ENCODE results near the gene SEC63.
"Not testable (repeated sequence)": the region's sequence is repeated elsewhere in the genome, so short reads cannot be mapped to it uniquely, and the experiment has no call there.

SEC63 gene

DNA sequence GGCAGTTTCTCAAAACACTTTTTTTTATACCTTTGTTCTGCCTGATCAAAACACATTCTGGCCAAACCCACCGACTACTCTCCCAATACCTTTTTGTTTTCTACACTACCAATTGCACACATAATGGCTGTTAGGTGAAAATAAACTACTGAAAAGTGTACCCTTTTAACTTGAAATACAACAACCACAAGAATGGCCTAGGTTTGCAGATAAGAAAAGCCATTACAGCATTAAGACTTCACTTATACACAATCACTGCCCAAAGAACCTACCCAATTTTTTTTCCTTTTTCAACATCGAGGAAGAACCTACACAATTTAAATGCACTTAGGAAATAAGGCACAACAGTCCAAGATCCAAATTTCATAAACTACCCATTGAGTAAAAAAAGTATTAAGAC is 1.8 kb downstream of the SEC63 start:
- no peak for DNase-seq (ENCODE audit: extremely low spot score)
- ChIA-PET POLR2A (interaction anchor here (1.6 to 2.7 kb wide), 3 partner anchors 8 to 16 kb away, joined by 5 to 15 read pairs (median 9); no protein-coding TSS in a partner anchor), CTCF (no interaction called here)
- TF ChIP-seq LEF1 (IDR thresholded peaks at IDR 0.05; ENCODE audit: borderline replicate concordance) (no peak), FOXA1 (IDR thresholded peaks at IDR 0.05) (no peak), FOXM1 (IDR thresholded peaks at IDR 0.05; ENCODE audit: borderline replicate concordance) (no peak), CTBP1 (IDR thresholded peaks at IDR 0.05; ENCODE audit: borderline replicate concordance) (no peak), ZNF384 (IDR thresholded peaks at IDR 0.05) (no peak), ARNT (IDR thresholded peaks at IDR 0.05) (no peak), SUZ12 (IDR thresholded peaks at IDR 0.05) (no peak), NFRKB (IDR thresholded peaks at IDR 0.05) (no peak), TARDBP (IDR thresholded peaks at IDR 0.05) (no peak), SP1 (IDR thresholded peaks at IDR 0.05) (no peak), HDGF (IDR thresholded peaks at IDR 0.05; ENCODE audit: borderline replicate concordance) (no peak)
- TF ChIP-seq, protein P1, sequence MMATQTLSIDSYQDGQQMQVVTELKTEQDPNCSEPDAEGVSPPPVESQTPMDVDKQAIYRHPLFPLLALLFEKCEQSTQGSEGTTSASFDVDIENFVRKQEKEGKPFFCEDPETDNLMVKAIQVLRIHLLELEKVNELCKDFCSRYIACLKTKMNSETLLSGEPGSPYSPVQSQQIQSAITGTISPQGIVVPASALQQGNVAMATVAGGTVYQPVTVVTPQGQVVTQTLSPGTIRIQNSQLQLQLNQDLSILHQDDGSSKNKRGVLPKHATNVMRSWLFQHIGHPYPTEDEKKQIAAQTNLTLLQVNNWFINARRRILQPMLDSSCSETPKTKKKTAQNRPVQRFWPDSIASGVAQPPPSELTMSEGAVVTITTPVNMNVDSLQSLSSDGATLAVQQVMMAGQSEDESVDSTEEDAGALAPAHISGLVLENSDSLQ (IDR thresholded peaks at IDR 0.05): no peak

DNA sequence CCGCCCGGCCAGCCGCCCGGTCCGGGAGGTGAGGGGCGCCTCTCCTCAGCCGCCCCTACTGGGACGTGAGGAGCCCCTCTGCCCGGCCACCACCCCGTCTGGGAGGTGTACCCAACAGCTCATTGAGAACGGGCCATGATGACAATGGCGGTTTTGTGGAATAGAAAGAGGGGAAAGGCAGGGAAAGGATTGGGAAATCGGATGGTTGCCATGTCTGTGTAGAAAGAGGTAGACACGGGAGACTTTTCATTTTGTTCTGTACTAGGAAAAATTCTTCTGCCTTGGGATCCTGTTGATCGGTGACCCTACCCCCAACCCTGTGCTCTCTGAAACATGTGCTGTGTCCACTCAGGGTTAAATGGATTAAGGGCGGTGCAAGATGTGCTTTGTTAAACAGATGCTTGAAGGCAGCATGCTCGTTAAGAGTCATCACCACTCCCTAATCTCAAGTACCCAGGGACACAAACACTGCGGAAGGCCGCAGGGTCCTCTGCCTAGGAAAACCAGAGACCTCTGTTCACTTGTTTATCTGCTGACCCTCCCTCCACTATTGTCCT is 4.1 kb downstream of the SEC63 start:
- CTCF ChIA-PET: interaction anchor here (0.9 kb wide), 1 partner anchor 20 kb away, joined by 3 read pairs; no protein-coding TSS in a partner anchor
- POLR2A ChIA-PET: interaction anchor here (2.0 kb wide), 1 partner anchor 10 kb away, joined by 5 read pairs; no protein-coding TSS in a partner anchor
- not testable (repeated sequence) for DNase-seq (ENCODE audit: extremely low spot score)

- ChIA-PET POLR2A (interaction anchor here (0.9 kb wide), 1 partner anchor 9 kb away, joined by 5 read pairs; no protein-coding TSS in a partner anchor), CTCF (interaction anchor here (0.6 kb wide), 1 partner anchor 37 kb away, joined by 3 read pairs; no protein-coding TSS in a partner anchor)
- DNase-seq (ENCODE audit: extremely low spot score): no peak
- TF ChIP-seq SUZ12 (IDR thresholded peaks at IDR 0.05): no peak
- no peak for TF ChIP-seq ZNF384 (IDR thresholded peaks at IDR 0.05)
- TF ChIP-seq, protein P1 (IDR thresholded peaks at IDR 0.05): no peak
- TF ChIP-seq BHLHE40 (IDR thresholded peaks at IDR 0.05; ENCODE audit: borderline replicate concordance): no peak
- TF ChIP-seq FOXA1 (IDR thresholded peaks at IDR 0.05): no peak
- no peak for TF ChIP-seq SP1 (IDR thresholded peaks at IDR 0.05)
- TF ChIP-seq NFRKB (IDR thresholded peaks at IDR 0.05): no peak
- TF ChIP-seq FOXM1 (IDR thresholded peaks at IDR 0.05; ENCODE audit: borderline replicate concordance): no peak
- TF ChIP-seq TARDBP (IDR thresholded peaks at IDR 0.05): no peak
- TF ChIP-seq LEF1 (IDR thresholded peaks at IDR 0.05; ENCODE audit: borderline replicate concordance): no peak
Observed at GRCh38 chr6:107943626-107944439, 14.2 kb downstream of the SEC63 start.

DNA sequence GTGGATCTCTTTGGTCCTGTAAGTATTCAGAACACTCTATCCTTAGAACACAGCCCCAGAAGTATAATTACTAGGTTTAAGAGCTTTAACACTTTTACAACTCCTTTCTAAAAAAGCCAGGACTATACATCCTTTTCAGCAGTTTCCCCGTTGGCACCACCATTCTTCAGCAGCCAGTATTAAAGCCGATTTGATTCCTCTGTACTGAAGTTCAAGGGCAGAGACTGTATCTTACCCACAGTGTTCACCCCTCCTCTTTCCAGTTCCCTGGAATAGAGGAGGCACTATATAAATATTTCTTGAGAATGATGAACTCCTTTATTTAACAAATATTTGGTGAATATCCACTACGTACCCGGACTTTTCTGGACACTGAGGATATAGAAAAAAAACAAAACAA is 15.9 kb downstream of the SEC63 start:
- DNase-seq (ENCODE audit: extremely low spot score): no peak
- TF ChIP-seq NFRKB (IDR thresholded peaks at IDR 0.05) (no peak), ELF4 (IDR thresholded peaks at IDR 0.05) (no peak), SUZ12 (IDR thresholded peaks at IDR 0.05) (no peak), FOXM1 (IDR thresholded peaks at IDR 0.05; ENCODE audit: borderline replicate concordance) (no peak), ZNF384 (IDR thresholded peaks at IDR 0.05) (no peak), HDGF (IDR thresholded peaks at IDR 0.05; ENCODE audit: borderline replicate concordance) (no peak), ARNT (IDR thresholded peaks at IDR 0.05) (no peak)
- ChIA-PET CTCF (no interaction called here), POLR2A (interaction anchor here (3.1 kb wide), 1 partner anchor 15 kb away, joined by 15 read pairs; the partner anchor contains the start of gene SEC63)

- no peak for TF ChIP-seq BHLHE40 (IDR thresholded peaks at IDR 0.05; ENCODE audit: borderline replicate concordance)
- TF ChIP-seq SUZ12 (IDR thresholded peaks at IDR 0.05): no peak
- TF ChIP-seq FOXK2 (IDR thresholded peaks at IDR 0.05): no peak
- TF ChIP-seq FOXA1 (IDR thresholded peaks at IDR 0.05): no peak
- TF ChIP-seq CTBP1 (IDR thresholded peaks at IDR 0.05; ENCODE audit: borderline replicate concordance): no peak
- no peak for TF ChIP-seq HDGF (IDR thresholded peaks at IDR 0.05; ENCODE audit: borderline replicate concordance)
- no peak for TF ChIP-seq L3MBTL2 (conservative IDR thresholded peaks at IDR 0.05)
- no peak for TF ChIP-seq ELF4 (IDR thresholded peaks at IDR 0.05)
- TF ChIP-seq FOXM1 (IDR thresholded peaks at IDR 0.05; ENCODE audit: borderline replicate concordance): no peak
- TF ChIP-seq NFRKB (IDR thresholded peaks at IDR 0.05): no peak
- TF ChIP-seq ARNT (IDR thresholded peaks at IDR 0.05): no peak
- no peak for TF ChIP-seq TARDBP (IDR thresholded peaks at IDR 0.05)
- no peak for TF ChIP-seq ZNF384 (IDR thresholded peaks at IDR 0.05)
- TF ChIP-seq LEF1 (IDR thresholded peaks at IDR 0.05; ENCODE audit: borderline replicate concordance): no peak
- TF ChIP-seq, protein P1 (IDR thresholded peaks at IDR 0.05): no peak
- no peak for DNase-seq (ENCODE audit: extremely low spot score)
- ChIA-PET POLR2A (interaction anchor here (3.1 kb wide), 1 partner anchor 16 kb away, joined by 15 read pairs; the partner anchor contains the start of gene SEC63), CTCF (no interaction called here)
Observed at GRCh38 chr6:107941627-107942026, 16.4 kb downstream of the SEC63 start.

DNA sequence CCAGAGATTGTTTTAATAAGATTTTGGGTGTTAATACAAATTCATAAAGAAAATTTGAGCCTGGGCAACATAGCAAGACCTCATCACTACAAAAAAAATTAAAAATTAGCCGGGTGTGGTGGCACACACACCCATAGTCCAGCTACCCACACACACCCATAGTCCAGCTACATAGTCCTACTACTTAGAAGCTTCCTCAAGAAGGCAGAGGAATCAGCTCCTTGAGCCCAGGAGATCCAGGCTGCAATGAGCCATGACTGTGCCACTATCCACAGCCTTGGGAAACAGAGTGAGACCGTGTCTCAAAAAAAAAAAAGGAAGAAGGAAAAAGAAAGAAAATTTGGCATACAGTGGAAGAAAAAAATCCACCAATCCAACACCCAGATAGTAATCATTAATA is 16.8 kb downstream of the SEC63 start:
- TF ChIP-seq FOXK2 (IDR thresholded peaks at IDR 0.05) (no peak), FOXM1 (IDR thresholded peaks at IDR 0.05; ENCODE audit: borderline replicate concordance) (no peak), L3MBTL2 (conservative IDR thresholded peaks at IDR 0.05) (no peak), FOXA1 (IDR thresholded peaks at IDR 0.05) (no peak), HDGF (IDR thresholded peaks at IDR 0.05; ENCODE audit: borderline replicate concordance) (no peak), CTBP1 (IDR thresholded peaks at IDR 0.05; ENCODE audit: borderline replicate concordance) (no peak)
- no peak for DNase-seq (ENCODE audit: extremely low spot score)
- ChIA-PET CTCF (interaction anchor here (0.6 kb wide), 1 partner anchor 630 kb away, joined by 4 read pairs; no protein-coding TSS in a partner anchor), POLR2A (interaction anchor here (3.1 kb wide), 1 partner anchor 16 kb away, joined by 15 read pairs; the partner anchor contains the start of gene SEC63)

DNA sequence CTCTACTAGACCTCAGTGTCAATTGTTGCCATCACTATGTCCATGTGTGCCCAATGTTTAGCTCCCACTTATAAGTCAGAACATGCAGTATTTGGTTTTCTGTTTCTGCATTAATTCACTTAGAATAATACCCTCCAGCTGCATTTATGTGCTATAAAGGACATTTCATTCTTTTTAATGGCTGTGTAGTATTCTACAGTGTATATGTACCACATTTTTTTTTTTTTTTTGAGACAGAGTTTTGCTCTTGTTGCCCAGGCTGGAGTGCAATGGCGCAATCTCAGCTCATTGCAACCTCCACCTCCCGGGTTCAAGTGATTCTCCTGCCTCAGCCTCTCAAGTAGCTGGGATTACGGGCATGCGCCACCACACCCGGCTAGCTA is 21.1 kb downstream of the SEC63 start:
- CTCF ChIA-PET; POLR2A ChIA-PET; DNase-seq (ENCODE audit: extremely low spot score): not testable (repeated sequence)
